Activated CD8-positive, alpha-beta memory T cell treated with anti-CD3 and anti-CD28 coated beads, Interleukin-2, amount 50 U/mL, for 24 hours (primary cell): ENCODE measurements around the gene ECT2L.

Experiments
- DNase-seq: peaks from one replicate; pipeline ENCODE4 v3.0.0-alpha.2; 2020; ENCODE audit errors: extremely low read depth

The ECT2L gene

DNA sequence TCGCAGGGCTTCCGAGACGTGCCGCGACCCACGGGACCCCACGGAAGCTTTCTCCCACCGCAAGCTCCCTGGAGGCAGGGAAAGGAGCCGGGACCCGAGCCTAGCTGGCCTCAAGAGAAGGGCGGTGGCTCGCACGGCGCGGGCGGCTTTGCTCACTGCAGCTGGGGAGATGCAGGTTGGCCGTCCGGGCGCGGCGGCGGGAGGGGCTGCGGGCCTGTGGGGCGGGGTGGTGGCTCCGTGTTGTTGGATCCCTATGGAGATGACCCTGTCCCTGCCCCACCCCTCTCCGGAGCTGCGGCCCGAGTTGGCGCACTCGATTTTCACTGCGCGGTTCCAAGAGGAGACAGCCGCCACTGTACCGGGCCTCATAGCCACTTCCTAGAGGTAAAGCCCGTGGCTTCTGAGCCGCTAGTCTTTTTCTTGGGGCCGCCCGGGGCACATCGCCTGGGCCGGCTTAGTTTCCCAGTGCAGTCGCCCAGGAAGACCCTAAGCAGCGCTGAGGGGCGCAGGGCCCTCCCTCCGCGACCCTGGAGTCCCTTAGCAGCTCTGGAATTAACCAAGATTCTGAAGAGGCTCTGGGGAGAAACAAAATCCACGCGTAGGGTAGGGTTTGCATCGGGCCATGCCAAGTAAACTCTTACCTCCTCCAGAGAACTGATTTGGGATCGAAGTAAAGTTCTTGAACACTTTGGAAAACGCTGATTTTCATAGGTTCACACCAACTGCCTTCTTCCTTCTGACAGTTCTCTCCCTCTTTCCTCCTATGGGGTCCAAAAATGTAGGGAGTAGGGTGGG is at the start of gene ECT2L:
Gene ECT2L, plus strand, starts transcription at position 279 of the 795 bp plus-strand sequence. CDS start 17,188 bp downstream, outside the sequence.
- DNase-seq: no peak

DNA sequence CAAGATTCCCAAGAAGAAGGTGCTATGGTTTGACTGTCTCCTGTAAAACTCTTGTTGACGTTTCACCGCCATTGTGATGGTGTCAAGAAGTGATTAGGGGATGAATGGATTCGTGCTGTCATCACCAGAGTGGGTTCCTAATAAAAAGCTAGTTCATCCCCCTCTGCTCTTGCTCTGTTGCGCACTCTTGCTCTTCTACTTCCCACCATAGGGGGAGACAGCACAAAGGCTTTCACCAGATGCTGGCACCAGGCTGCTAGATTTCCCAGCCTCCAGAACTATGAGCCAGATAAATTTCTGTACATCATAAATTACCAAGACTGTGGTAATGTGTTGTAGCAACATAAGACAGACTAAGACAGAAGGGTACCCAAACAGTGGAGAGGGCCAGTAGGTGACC is 43.9 kb upstream of the ECT2L start:
- DNase-seq: no peak

DNA sequence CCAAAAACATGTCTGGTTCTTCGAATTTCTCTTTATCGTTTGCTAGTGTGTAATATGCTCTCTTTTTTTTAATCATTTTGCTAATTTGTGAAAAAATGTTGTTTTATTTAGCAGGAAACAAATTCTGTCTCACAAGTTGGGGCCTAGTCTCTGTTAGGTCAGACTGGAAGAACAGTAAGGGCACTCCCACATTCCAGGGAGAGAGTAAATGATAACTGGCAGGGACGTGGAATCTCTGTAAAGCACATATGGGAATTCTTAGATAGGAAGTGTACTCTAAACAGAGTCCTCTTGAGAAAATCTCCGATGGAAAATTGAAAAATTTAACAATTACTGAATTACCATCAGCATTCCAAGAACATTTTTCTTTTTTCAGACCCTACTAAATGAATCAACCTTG is 38.8 kb upstream of the ECT2L start:
- DNase-seq: no peak

DNA sequence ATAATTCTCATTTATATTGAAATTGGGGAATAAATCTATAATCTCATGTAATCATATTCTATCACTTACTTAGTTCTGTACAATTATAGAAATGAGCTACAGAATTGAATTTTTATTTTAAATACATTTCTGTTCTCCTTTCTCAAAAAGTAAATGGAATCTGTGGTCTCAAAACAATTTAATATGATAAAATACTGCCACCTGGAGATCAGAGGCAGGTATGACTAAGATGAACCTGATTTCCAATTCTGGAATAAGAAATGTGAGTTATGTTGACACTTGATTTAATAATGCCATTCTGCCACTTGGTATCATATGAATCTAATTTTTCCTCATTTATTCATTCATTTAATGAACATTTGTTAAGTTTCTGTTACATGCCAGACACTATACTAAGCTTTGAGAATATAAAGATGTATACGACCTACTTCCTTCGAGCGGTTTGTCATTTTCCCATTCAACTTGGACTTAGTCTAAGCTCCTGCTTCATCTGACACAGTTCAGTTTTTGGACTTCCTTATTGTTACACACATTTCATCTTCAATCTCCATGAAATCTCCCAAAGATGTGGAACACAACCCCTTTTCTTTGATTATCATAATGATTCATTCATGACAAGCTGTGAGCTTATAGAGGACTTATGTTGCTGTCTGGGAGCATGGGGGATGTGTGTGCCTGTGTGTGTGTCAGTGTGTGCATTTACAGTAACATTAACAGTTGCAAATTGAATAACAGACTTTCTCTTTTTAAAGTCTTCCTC is 29.8 kb upstream of the ECT2L start:
- no peak for DNase-seq

DNA sequence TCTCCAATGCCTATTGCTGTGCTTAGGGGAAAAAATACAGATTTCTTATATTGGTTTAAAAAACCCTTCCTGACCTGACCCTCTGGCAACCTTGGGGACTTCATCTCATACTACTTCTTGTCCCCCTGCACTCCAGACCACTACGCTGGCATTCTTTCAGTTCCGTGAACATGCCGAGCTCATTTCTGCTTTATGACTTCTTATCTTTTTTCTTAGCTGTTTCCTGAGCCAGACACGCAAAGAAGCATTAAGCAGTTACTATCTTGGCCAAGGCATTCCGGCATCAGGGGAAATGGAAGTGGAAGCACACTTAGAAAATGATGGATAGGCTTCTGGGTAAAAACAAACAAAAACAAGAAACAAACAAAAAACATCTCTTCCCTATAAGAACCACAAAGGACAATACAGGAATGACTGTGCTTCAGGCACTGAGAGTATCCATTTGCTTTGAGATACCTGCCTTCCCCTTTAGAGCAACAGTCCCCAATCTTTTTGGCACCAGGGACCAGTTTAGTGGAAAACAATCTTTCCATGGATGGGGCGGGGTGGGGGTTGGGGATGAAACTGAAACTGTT is 26.7 kb upstream of the ECT2L start:
- DNase-seq: no peak

- DNase-seq: no peak
Measured at GRCh38 chr6:138772596-138773176, 23.2 kb upstream of the ECT2L start.

- DNase-seq: peak; percentile 81
Measured at GRCh38 chr6:138773177-138774091, 22.5 kb upstream of the ECT2L start, which contains the start of gene CCDC28A. Gene CCDC28A, plus strand, starts transcription at chr6:138773769. Its CDS starts 2,352 bp downstream, at chr6:138776121.

DNA sequence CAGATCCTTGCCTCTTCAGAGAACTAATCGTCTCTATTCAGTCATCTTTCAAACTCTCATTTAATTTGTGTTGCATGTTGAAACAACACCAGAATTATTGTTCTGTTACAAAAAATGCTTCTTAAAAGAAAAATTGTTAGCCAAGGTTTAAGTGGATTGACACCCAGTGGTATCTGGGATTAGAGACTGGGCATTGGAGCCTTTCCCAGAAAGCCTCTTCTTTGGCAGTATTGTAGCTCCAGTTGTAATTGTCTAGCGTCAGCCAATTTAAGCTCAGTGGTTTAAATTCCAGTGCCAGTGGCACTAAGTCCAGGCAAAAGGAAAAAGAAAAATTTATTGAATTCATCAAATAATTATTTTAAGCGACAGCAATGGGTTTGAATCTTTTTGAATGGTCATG is 21.5 kb upstream of the ECT2L start:
- no peak for DNase-seq

DNA sequence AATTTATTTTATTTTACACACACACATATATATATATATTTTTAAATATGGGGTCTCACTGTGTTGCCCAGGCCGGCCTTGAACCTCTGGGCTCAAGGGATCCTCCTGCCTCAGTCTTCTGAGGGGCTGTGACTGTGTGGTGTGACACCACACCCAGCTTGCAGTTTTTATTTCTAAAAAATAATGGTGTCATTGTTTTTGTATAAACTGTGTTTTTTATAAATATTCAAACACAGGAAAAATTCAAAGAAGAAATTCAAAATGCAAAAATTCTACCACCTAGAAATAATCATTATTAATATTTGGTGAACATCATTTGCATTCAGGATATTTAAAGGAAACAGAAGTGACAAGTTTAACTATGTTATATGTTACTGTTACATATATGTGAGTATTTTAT is 19.2 kb upstream of the ECT2L start:
- DNase-seq: no peak

DNA sequence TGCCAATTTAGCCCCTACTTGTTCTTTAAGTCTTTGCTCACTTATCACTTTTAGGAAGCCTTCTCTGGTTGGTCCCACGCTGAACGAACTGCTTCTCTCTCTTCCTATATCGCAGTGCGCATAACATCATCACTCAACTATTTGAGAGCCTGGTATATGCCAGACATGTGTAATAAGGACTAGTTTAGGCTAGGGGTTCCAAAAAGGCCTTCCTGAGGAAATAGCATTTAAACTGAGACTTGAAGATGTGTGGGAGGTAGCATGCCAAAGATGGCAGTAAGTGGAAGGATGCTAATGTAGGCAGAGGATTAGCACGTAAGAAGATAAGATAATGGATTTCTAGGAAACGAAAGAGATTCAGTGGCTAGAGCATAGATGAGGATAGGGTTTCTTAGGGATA is 17.6 kb upstream of the ECT2L start:
- no peak for DNase-seq

GRCh38 chr6:138782243-138782642 is 13.6 kb upstream of the ECT2L start:
- DNase-seq: no peak

- DNase-seq: no peak
Measured at GRCh38 chr6:138785079-138785478, 10.8 kb upstream of the ECT2L start.

DNA sequence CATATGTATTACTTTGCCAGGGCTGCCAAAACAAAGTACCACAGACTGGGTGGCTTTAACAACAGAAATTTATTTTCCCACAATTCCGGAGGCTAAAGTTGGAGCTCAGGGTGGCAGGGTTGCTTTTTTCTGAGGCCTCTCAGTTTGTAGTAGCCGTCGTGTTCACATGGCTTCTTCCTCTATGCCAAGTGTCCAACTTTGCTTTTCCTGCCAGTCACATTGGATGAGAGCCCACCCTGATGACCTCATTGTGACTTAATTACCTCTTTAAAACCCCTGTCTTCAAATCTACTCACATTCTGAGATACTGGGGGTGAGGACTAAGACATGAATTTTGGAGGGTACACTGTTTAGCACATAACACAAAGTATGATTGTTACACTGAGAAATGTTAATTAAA is 9.9 kb upstream of the ECT2L start:
- no peak for DNase-seq

DNA sequence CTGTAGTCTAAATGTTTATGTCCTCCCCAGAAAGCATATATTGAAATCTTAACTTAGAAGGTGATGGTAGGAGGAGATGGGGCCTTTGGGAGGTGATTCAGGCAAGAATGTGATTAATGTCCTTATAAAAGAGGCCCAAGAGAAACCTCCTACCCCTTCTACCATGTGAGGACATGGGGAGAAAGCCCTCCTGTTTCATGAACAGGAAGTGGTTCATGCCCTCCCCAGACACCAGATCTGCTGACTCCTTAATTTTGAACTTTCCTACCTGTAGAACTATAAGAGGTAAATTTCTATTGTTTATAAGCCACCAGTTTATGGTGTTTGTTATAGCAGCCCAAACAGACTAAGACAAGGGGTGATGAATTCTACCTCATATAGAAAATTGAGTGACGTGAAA is 8.7 kb upstream of the ECT2L start:
- DNase-seq: no peak

DNA sequence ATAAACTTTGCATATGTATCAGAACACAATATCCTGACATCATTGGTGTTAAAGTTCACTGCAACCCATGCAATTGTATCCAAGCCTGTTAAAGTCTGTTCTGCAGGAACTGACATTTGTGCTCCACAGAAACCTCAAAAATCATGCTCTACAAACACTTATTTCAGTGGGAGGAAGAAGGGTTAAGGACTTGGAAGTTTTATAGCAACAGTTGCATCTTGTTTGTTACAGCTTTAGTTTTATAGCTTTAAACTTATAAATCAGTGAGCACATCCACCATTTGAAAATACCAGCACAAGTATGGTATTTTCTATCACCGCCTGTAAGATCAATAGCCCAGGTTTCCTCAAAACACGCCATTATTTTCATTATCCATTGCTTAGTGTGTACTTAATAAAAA is 884 bp downstream of the ECT2L start:
- DNase-seq: no peak

GRCh38 chr6:138797806-138798446 is 2.0 kb downstream of the ECT2L start:
- DNase-seq: no peak

GRCh38 chr6:138800377-138801150 is 4.7 kb downstream of the ECT2L start:
- DNase-seq: no peak

GRCh38 chr6:138803331-138803730 is 7.4 kb downstream of the ECT2L start:
- DNase-seq: no peak

DNA sequence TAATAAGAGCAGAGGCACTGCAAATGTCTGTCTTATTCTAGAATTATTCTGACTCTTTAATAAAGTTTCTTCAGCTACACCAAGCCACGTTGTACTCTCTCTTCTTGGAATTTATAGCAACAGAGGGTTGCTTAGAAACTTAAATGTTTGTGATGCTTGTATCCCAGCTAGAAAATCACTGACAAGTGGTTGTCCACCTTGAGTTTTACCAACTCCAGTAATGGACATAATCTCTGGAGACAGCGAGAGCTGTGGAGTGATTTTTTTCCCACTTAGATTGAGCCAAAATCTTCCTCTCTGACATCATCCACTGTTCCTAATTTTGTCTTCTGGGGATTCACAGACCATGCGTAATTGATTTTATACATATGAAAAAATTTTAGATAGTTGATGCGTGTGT is 8.0 kb downstream of the ECT2L start:
- DNase-seq: no peak
